Mesodermal cell (in vitro differentiated cells): ENCODE results near the gene IMMP2L.
"Not testable (repeated sequence)": the region's sequence is repeated elsewhere in the genome, so short reads cannot be mapped to it uniquely, and the experiment has no call there.

Experiments
- H3K27ac ChIP-seq: 2 replicates; pipeline ENCODE4 v1.7.0; 2013; ENCODE audit warnings: mild to moderate bottlenecking, low read depth, low read length, moderate library complexity; ENCODE audit not compliant: severe bottlenecking
- H3K36me3 ChIP-seq: 2 replicates; pipeline ENCODE4 v1.7.1; 2013; ENCODE audit warnings: mild to moderate bottlenecking, low read length, moderate library complexity; ENCODE audit not compliant: control insufficient read depth, insufficient read depth
- H3K4me1 ChIP-seq: one replicate; pipeline ENCODE4 v1.7.1; 2013; ENCODE audit warnings: mild to moderate bottlenecking, low read length; ENCODE audit not compliant: insufficient read depth, control insufficient read depth, poor library complexity, severe bottlenecking
- H3K4me3 ChIP-seq: 2 replicates; pipeline ENCODE4 v1.7.0; 2013; ENCODE audit warnings: low read length, control low read depth, mild to moderate bottlenecking; ENCODE audit not compliant: insufficient read depth, poor library complexity, severe bottlenecking; ENCODE audit errors: extremely low read depth
- H3K9me3 ChIP-seq: 2 replicates; pipeline ENCODE4 v1.7.1; 2013; ENCODE audit warnings: mild to moderate bottlenecking, low read length, moderate library complexity; ENCODE audit not compliant: control insufficient read depth
- WGBS, 2 experiments: methylation state at CpG; one replicate each; pipeline ENCODE4 v1.1.5; 2013; ENCODE audit warnings: missing lambda C conversion rate in 2 of 2; ENCODE audit not compliant: insufficient coverage in 2 of 2; 5-methylcytosine and 5-hydroxymethylcytosine counted together

Gene IMMP2L

GRCh38 chr7:111266613-111267012 lies 295.7 kb downstream of the IMMP2L start:
- H3K36me3 ChIP-seq = no peaks in the 10 kb centered on the region
- H3K27ac ChIP-seq = peak overlapping the region; percentile 71
- H3K9me3 ChIP-seq = no peaks in the 10 kb centered on the region
- no peak overlapping the region for H3K4me3 ChIP-seq
- H3K4me1 ChIP-seq = peaks cover 6% of the 10 kb centered on the region
- WGBS, 2 experiments = 63 to 73% methylated on average over 1 to 2 of the region's 2 CpGs

- Histone ChIP-seq H3K4me3 (no peak overlapping the region), H3K9me3 (no peaks in the 10 kb centered on the region), H3K36me3 (no peaks in the 10 kb centered on the region), H3K4me1 (peaks cover 6% of the 10 kb centered on the region), H3K27ac (no peak overlapping the region)
Observed at GRCh38 chr7:111265394-111265793, 296.9 kb downstream of the IMMP2L start.

- Histone ChIP-seq H3K36me3 (no peaks in the 10 kb centered on the region), H3K27ac (no peak overlapping the region), H3K4me3 (no peak overlapping the region), H3K9me3 (no peaks in the 10 kb centered on the region), H3K4me1 (peaks cover 6% of the 10 kb centered on the region)
- whole genome bisulfite sequencing, 2 experiments = no CpG with 5 or more reads among the region's 1 CpG
Observed at GRCh38 chr7:111264981-111265380, 297.3 kb downstream of the IMMP2L start.

GRCh38 chr7:111264111-111264868 lies 298.0 kb downstream of the IMMP2L start:
- WGBS, 2 experiments = 90 to 91% methylated on average over 2 to 4 of the region's 4 CpGs

GRCh38 chr7:111262293-111263116 lies 299.8 kb downstream of the IMMP2L start:
- Histone ChIP-seq H3K4me3 (no peak overlapping the region), H3K36me3 (no peaks in the 10 kb centered on the region), H3K27ac (no peak overlapping the region), H3K4me1 (peaks cover 6% of the 10 kb centered on the region), H3K9me3 (no peaks in the 10 kb centered on the region)
- WGBS, 2 experiments = 88 to 90% methylated on average over 2 of the region's 4 CpGs

More at GRCh38 chr7:111264111-111264868, 298.0 kb downstream of the IMMP2L start:
- Histone ChIP-seq H3K27ac (no peak overlapping the region), H3K4me3 (no peak overlapping the region), H3K4me1 (peaks cover 6% of the 10 kb centered on the region), H3K9me3 (no peaks in the 10 kb centered on the region), H3K36me3 (no peaks in the 10 kb centered on the region)

- Histone ChIP-seq H3K4me3 (no peak overlapping the region), H3K9me3 (no peaks in the 10 kb centered on the region), H3K36me3 (no peaks in the 10 kb centered on the region), H3K4me1 (peaks cover 2% of the 10 kb centered on the region), H3K27ac (no peak overlapping the region)
- WGBS, 2 experiments = 76 to 81% methylated on average over 3 of the region's 3 CpGs
Observed at GRCh38 chr7:111261496-111261895, 300.8 kb downstream of the IMMP2L start.

- no peaks in the 10 kb centered on the region for H3K4me1 ChIP-seq
- H3K9me3 ChIP-seq = no peaks in the 10 kb centered on the region
- WGBS, 2 experiments = 100% methylated on average over 2 to 3 of the region's 4 CpGs
- H3K4me3 ChIP-seq = no peak overlapping the region
- no peaks in the 10 kb centered on the region for H3K36me3 ChIP-seq
- no peak overlapping the region for H3K27ac ChIP-seq
Observed at GRCh38 chr7:111259991-111260390, 302.3 kb downstream of the IMMP2L start.

GRCh38 chr7:111256391-111256790 lies 305.9 kb downstream of the IMMP2L start:
- Histone ChIP-seq H3K4me3 (no peak overlapping the region), H3K36me3 (no peaks in the 10 kb centered on the region), H3K27ac (no peak overlapping the region), H3K4me1 (no peaks in the 10 kb centered on the region), H3K9me3 (no peaks in the 10 kb centered on the region)
- no CpG with 5 or more reads among the region's 1 CpG for WGBS, 2 experiments

- H3K4me3 ChIP-seq = no peak overlapping the region
- no peaks in the 10 kb centered on the region for H3K9me3 ChIP-seq
Observed at GRCh38 chr7:111255576-111255975, 306.7 kb downstream of the IMMP2L start.

GRCh38 chr7:111251365-111251764 lies 310.9 kb downstream of the IMMP2L start:
- not testable (repeated sequence) for H3K36me3 ChIP-seq, H3K4me1 ChIP-seq, H3K9me3 ChIP-seq, H3K27ac ChIP-seq, H3K4me3 ChIP-seq
- 85 to 100% methylated on average over 2 of the region's 3 CpGs for WGBS, 2 experiments

More at GRCh38 chr7:111255576-111255975, 306.7 kb downstream of the IMMP2L start:
- Histone ChIP-seq H3K36me3 (no peaks in the 10 kb centered on the region), H3K27ac (no peak overlapping the region), H3K4me1 (no peaks in the 10 kb centered on the region)

- not testable (repeated sequence) for H3K4me3 ChIP-seq, H3K4me1 ChIP-seq, H3K9me3 ChIP-seq, H3K36me3 ChIP-seq, H3K27ac ChIP-seq
- 100% methylated on average over 1 of the region's 5 CpGs for WGBS, 2 experiments
Observed at GRCh38 chr7:111249807-111250206, 312.5 kb downstream of the IMMP2L start.
